Measurements from ENCODE around the gene UPP2. TPM values are rescaled to one million over a fixed set of nuclear protein-coding genes. Genes with fewer than 3 reads are reported as not detected.

UPP2 gene
- total and polyA plus RNA-seq, 2 of the 13 experiments (the other 11 are each of a cell fraction or from before 2014, with no cell fraction given) = 0.07 to 0.28 TPM

- TF ChIP-seq ARID5B (CRISPR knock-in tag; IDR thresholded peaks at IDR 0.05) (peak; percentile 96), GABPB1 (CRISPR knock-in tag; IDR thresholded peaks at IDR 0.05) (no peak; the same call in 1 of the 2 replicates), MIER2 (CRISPR knock-in tag; IDR thresholded peaks at IDR 0.05) (peak; percentile 72; the same call in 1 of the 2 replicates), SIN3A (IDR thresholded peaks at IDR 0.05; ENCODE audit: borderline replicate concordance, low read depth, low read length) (no peak), CHCHD3 (CRISPR knock-in tag; IDR thresholded peaks at IDR 0.05) (no peak), AHR (CRISPR knock-in tag; IDR thresholded peaks at IDR 0.05) (0 out of 2 replicates have a peak, but pooled peaks have one; percentile 54), ZNF572 (CRISPR knock-in tag; IDR thresholded peaks at IDR 0.05) (no peak), HOXA5 (CRISPR knock-in tag; IDR thresholded peaks at IDR 0.05) (peak; percentile 76; the same call in 1 of the 2 replicates), ZNF598 (CRISPR knock-in tag; IDR thresholded peaks at IDR 0.05; ENCODE audit: borderline replicate concordance) (no peak), RERE (CRISPR knock-in tag; IDR thresholded peaks at IDR 0.05; ENCODE audit: low read depth) (0 out of 2 replicates have a peak, but pooled peaks have one; percentile 43), YEATS2 (CRISPR knock-in tag; IDR thresholded peaks at IDR 0.05; ENCODE audit: borderline replicate concordance) (no peak), ZNF576 (CRISPR knock-in tag; IDR thresholded peaks at IDR 0.05) (no peak), MEF2D (CRISPR knock-in tag; IDR thresholded peaks at IDR 0.05) (peak; percentile 81; the same call in 1 of the 2 replicates), HMGXB3 (CRISPR knock-in tag; IDR thresholded peaks at IDR 0.05; ENCODE audit: borderline replicate concordance) (no peak; the same call in 1 of the 2 replicates)
Measured at GRCh38 chr2:158128168-158128973, 26.7 kb downstream of the UPP2 start (continued).
